ENCODE measurements around the gene LARGE2. TPM values are rescaled to one million over a fixed set of nuclear protein-coding genes. Genes with fewer than 3 reads are reported as not detected.

LARGE2 gene
- total and polyA plus RNA-seq, 10 of the 15 experiments (the other 5 are each of a cell fraction or from before 2014, with no cell fraction given): 0.03 to 0.41 (median 0.19) TPM; not detected in 6

DNA sequence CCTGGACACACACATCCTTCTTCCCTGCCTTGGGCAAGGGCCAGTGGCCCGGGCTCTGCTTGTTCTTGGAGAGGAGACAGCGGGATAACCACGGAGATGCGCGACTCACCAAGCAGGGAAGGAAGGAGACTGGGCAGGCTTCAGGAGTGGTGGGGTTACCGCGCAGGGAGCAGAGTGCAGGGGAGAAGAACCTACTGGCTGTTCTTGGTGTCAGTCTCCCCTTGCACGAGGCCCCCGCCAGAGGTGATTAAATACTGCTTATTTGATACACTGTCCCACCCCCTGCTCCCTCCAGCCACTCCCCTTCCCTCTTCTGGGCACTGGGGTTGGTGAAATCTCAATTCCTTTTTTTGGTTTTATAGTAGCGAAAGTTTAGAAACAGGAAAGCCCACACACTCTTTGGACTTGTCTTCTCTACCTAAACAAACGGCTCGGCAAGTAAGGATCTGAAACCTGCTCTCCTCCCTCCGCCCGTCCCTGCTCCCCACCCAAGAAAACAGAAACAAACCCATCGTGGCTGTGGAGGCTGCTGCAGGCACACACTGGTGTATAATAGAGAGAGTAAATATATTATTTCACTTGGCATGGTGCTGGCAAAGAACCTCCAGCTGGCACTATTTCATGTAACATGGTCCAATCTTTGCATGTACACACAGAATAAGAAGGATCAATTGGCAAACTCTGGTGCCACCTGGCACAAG lies 10.8 kb downstream of the LARGE2 start (continued):
- TF ChIP-seq CREB1 (IDR thresholded peaks at IDR 0.05; ENCODE audit: low read depth): 0 out of 2 replicates have a peak, but pooled peaks have one; percentile 17

DNA sequence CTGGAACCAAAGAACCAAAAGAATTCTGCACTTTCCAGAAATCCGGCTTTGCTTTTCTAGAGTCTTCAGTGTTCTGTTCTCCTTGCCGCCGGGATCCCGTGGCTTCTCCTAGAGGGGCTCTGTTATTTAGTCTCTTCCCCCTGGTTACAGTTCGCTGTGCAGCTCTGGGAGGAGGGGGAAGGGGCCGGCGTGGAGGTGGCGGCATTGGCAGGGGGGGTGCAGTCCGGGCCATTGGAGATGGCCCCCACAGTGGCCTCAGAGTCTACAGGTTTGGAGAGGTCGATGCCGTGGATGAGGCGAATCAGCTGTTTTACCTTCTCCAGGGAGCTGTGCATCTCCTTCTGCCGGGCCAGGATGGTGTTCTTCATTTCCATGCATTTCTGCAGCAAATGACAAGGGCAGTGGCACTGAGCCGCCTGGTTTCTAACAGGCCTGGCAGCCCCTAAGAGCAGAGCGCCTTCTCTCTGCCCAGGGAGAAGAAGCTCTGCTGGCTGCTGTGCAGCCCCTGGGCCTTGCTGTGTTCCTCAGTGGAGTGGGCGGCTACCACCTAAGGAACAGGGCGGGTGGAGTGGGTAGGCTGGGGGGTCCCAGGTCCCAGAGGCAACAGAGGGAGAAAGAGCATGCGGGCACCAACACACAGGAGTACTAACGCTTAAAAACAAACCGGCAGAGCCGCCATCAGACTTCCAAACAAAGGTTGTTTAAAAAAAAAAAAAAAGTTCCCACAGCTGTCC lies 11.6 kb downstream of the LARGE2 start:
- ATAC-seq: no peak
- Histone ChIP-seq H3K27ac (ENCODE audit: control insufficient read depth, insufficient read depth) (no peak overlapping the region), H3K9me3 (replicated peaks; ENCODE audit: control insufficient read depth, insufficient read depth, low read length) (no peaks in the 10 kb centered on the region), H3K9ac (ENCODE audit: control insufficient read depth, insufficient read depth, low read length) (no peak overlapping the region), H4K20me1 (ENCODE audit: control insufficient read depth, insufficient read depth) (peaks cover 6% of the 10 kb centered on the region), H3K36me3 (ENCODE audit: control insufficient read depth in 2 of 2, insufficient read depth in 2 of 2, low read length in 1 of 2) (peaks cover 3 to 12% of the 10 kb centered on the region in 2 experiments; a peak in 3 of 4 replicates), H3K4me1 (ENCODE audit: control insufficient read depth, insufficient read depth, low read length) (peaks cover 55% of the 10 kb centered on the region), H3K27me3 (replicated peaks in 1 of 2; ENCODE audit: control insufficient read depth in 2 of 2, insufficient read depth in 2 of 2, low read length in 1 of 2) (no peaks in the 10 kb centered on the region), H2AFZ (ENCODE audit: control insufficient read depth, low read depth, low read length) (no peak overlapping the region), H3K4me3 (no peak overlapping the region), H3K4me2 (ENCODE audit: control insufficient read depth, insufficient read depth) (peak overlapping the region; percentile 60), H3K79me2 (ENCODE audit: control insufficient read depth, insufficient read depth, low read length) (no peaks in the 10 kb centered on the region)
- no peak for DNase-seq (ENCODE audit: low read depth, low spot score)
- ChIA-PET SMC1A (ENCODE audit: uncharacterized antibody, unreplicated experiment) (interaction anchor here (1.2 kb wide), 1 partner anchor 17 kb away, joined by 3 read pairs; no protein-coding TSS in a partner anchor), RAD21 (ENCODE audit: unreplicated experiment) (interaction anchor here (1.0 kb wide), 1 partner anchor 16 kb away, joined by 3 read pairs; the partner anchor contains the start of gene PEX16), POLR2A (interaction anchor here (0.7 kb wide), 1 partner anchor 87 kb away, joined by 3 read pairs; the partner anchor contains the start of gene CRY2), CTCF (interaction anchor here (0.8 to 1.2 kb wide), 2 partner anchors 15 to 31 kb away, joined by 3 to 7 read pairs; no protein-coding TSS in a partner anchor)
- 91% methylated on average over 20 of the region's 21 CpGs for WGBS (ENCODE audit: insufficient coverage, insufficient replicate concordance, low lambda C conversion rate, missing lambda C conversion rate)
- TF ChIP-seq DPF2 (IDR thresholded peaks at IDR 0.05) (no peak), EED (IDR thresholded peaks at IDR 0.05; ENCODE audit: low read depth) (no peak), SUPT20H (IDR thresholded peaks at IDR 0.05; ENCODE audit: borderline replicate concordance, control insufficient read depth, low read depth, low read length) (no peak), CHD1 (IDR thresholded peaks at IDR 0.05; ENCODE audit: low read depth, low read length) (no peak), SRF (IDR thresholded peaks at IDR 0.05; ENCODE audit: low read depth in 2 of 2, low read length in 2 of 2) (no peak), HCFC1 (IDR thresholded peaks at IDR 0.05; ENCODE audit: low read length) (no peak), ZNF207 (IDR thresholded peaks at IDR 0.05; ENCODE audit: borderline replicate concordance) (no peak), IRF4 (IDR thresholded peaks at IDR 0.05; ENCODE audit: low read depth, low read length) (no peak), RCOR1 (conservative IDR thresholded peaks at IDR 0.05; ENCODE audit: low read depth, low read length) (no peak), HDAC2 (IDR thresholded peaks at IDR 0.05) (no peak), NFXL1 (IDR thresholded peaks at IDR 0.05; ENCODE audit: borderline replicate concordance) (no peak)
- TF ChIP-seq, protein P1, sequence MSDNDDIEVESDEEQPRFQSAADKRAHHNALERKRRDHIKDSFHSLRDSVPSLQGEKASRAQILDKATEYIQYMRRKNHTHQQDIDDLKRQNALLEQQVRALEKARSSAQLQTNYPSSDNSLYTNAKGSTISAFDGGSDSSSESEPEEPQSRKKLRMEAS (IDR thresholded peaks at IDR 0.05; ENCODE audit: low read depth, low read length): no peak
- no peak for FAIRE-seq
- intact Hi-C loops (cut with micrococcal nuclease; ENCODE audit: unreplicated experiment) (no loop called here), in situ Hi-C loops (cut with MboI) (no loop called here)
- no TSS peak for BruUV-seq (replicated peaks)

Data from GM12878 (cell line).